Smooth muscle cell (in vitro differentiated cells): Measurements from ENCODE around the gene RSPH1. TPM values are rescaled to one million over a fixed set of nuclear protein-coding genes. Genes with fewer than 3 reads are reported as not detected.

ENCODE experiments used
- DNase-seq: peaks from one replicate; lab custom pipeline; 2025; ENCODE audit not compliant: unreplicated experiment; lab: John Stamatoyannopoulos, UW
- H2AFZ ChIP-seq: fragments of 200-600 bp; sonication (generic); 2 replicates; pipeline ENCODE4 v1.6.0; 2016; ENCODE audit warnings: antibody characterized with exemption, low read depth, mild to moderate bottlenecking
- H3F3A ChIP-seq: fragments of 200-600 bp; sonication (generic); 2 replicates; pipeline ENCODE4 v1.6.0; 2017; ENCODE audit warnings: antibody characterized with exemption, low read depth
- H3K27ac ChIP-seq: fragments of 200-600 bp; sonication (generic); 2 replicates; pipeline ENCODE4 v1.5.1; 2016; ENCODE audit warnings: low read depth, mild to moderate bottlenecking
- H3K27me3 ChIP-seq: fragments of 200-600 bp; sonication (generic); 2 replicates; pipeline ENCODE4 v1.6.1; 2016; ENCODE audit warnings: low read depth, mild to moderate bottlenecking
- H3K36me3 ChIP-seq: fragments of 200-600 bp; sonication (generic); 2 replicates; pipeline ENCODE4 v1.5.1; 2016; ENCODE audit warnings: low read depth
- H3K4me1 ChIP-seq: fragments of 200-600 bp; sonication (generic); 2 replicates; pipeline ENCODE4 v1.5.1; 2016; ENCODE audit warnings: low read depth
- H3K4me2 ChIP-seq: fragments of 200-600 bp; sonication (generic); 2 replicates; pipeline ENCODE4 v1.6.0; 2016; ENCODE audit warnings: mild to moderate bottlenecking
- H3K4me3 ChIP-seq: fragments of 200-600 bp; sonication (generic); 2 replicates; pipeline ENCODE4 v1.5.1; 2016; ENCODE audit warnings: mild to moderate bottlenecking
- H3K79me2 ChIP-seq: fragments of 200-600 bp; sonication (generic); 2 replicates; pipeline ENCODE4 v1.6.0; 2016; ENCODE audit warnings: low read depth, mild to moderate bottlenecking
- H3K9ac ChIP-seq: fragments of 200-600 bp; sonication (generic); 2 replicates; pipeline ENCODE4 v1.6.0; 2016; ENCODE audit warnings: low read depth
- H3K9me3 ChIP-seq: fragments of 200-600 bp; sonication (generic); replicated peaks from 2 replicates; pipeline ENCODE4 v1.5.1; 2016; ENCODE audit warnings: low read depth
- H4K20me1 ChIP-seq: fragments of 200-600 bp; sonication (generic); 2 replicates; pipeline ENCODE4 v1.6.0; 2016; ENCODE audit warnings: low read depth
- CTCF ChIP-seq: fragments of 200-600 bp; sonication (generic); IDR thresholded peaks from 2 replicates; pipeline ENCODE4 v1.5.1; 2017; ENCODE audit warnings: borderline replicate concordance, mild to moderate bottlenecking, antibody characterized with exemption; ENCODE audit not compliant: insufficient read depth, poor library complexity, severe bottlenecking
- WGBS: methylation state at CpG from one replicate; pipeline ENCODE4 v1.1.7; 2016; ENCODE audit warnings: low lambda C conversion rate; 5-methylcytosine and 5-hydroxymethylcytosine counted together
- polyA plus RNA-seq: library from polyadenylated mRNA; unstranded; fragments of >200 nt; fragmentation: Nextera tagmentation; extraction: Ambion mirVana; gene quantifications from 2 replicates; pipeline ENCODE4 v1.2.1, GENCODE V29; 2016
- total RNA-seq: library from RNA; depleted of rRNA; stranded (reverse); fragments of >200 nt; gene quantifications from 2 replicates; pipeline ENCODE4 v1.2.3, GENCODE V29; 2014

Gene RSPH1
- total and polyA plus RNA-seq, 2 experiments from 2014 or later = 0.16 TPM; not detected in 1

- Histone ChIP-seq H4K20me1 (no peaks in the 10 kb centered on the region), H3K9ac (no peak overlapping the region), H3K36me3 (no peaks in the 10 kb centered on the region), H3K4me2 (no peak overlapping the region), H3K27me3 (no peaks in the 10 kb centered on the region), H3K79me2 (no peaks in the 10 kb centered on the region), H3K27ac (no peak overlapping the region), H3K4me1 (no peaks in the 10 kb centered on the region), H2AFZ (no peak overlapping the region), H3K4me3 (no peak overlapping the region), H3K9me3 (no peaks in the 10 kb centered on the region), H3F3A (no peaks in the 10 kb centered on the region)
- TF ChIP-seq CTCF = no peak
- WGBS = 94% methylated on average over 4 of the region's 4 CpGs
- DNase-seq = no peak
These were observed 6.0 kb downstream of the RSPH1 start for GRCh38 chr21:42489991-42490390.

- no peaks in the 10 kb centered on the region for H3K4me1 ChIP-seq
- no peaks in the 10 kb centered on the region for H3K79me2 ChIP-seq
- H2AFZ ChIP-seq = no peak overlapping the region
- DNase-seq = no peak
- no peak overlapping the region for H3K9ac ChIP-seq
- no peaks in the 10 kb centered on the region for H3K9me3 ChIP-seq
- no peak overlapping the region for H3K4me3 ChIP-seq
- no peaks in the 10 kb centered on the region for H3F3A ChIP-seq
- no peak for TF ChIP-seq CTCF
- H3K36me3 ChIP-seq = no peaks in the 10 kb centered on the region
- no peaks in the 10 kb centered on the region for H4K20me1 ChIP-seq
- H3K27ac ChIP-seq = no peak overlapping the region
- H3K4me2 ChIP-seq = no peak overlapping the region
- 90% methylated on average over 2 of the region's 2 CpGs for WGBS
- no peaks in the 10 kb centered on the region for H3K27me3 ChIP-seq
These were observed 6.9 kb downstream of the RSPH1 start for GRCh38 chr21:42489006-42489563.

GRCh38 chr21:42486531-42486930, 9.5 kb downstream of the RSPH1 start:
- no peaks in the 10 kb centered on the region for H4K20me1 ChIP-seq
- H3K27me3 ChIP-seq = no peaks in the 10 kb centered on the region
- no peak overlapping the region for H3K27ac ChIP-seq
- no peaks in the 10 kb centered on the region for H3F3A ChIP-seq
- TF ChIP-seq CTCF = no peak
- no peak overlapping the region for H2AFZ ChIP-seq
- H3K4me1 ChIP-seq = no peaks in the 10 kb centered on the region
- H3K9ac ChIP-seq = no peak overlapping the region
- WGBS = 80% methylated on average over 5 of the region's 5 CpGs
- H3K4me2 ChIP-seq = no peak overlapping the region
- no peaks in the 10 kb centered on the region for H3K9me3 ChIP-seq
- no peaks in the 10 kb centered on the region for H3K79me2 ChIP-seq
- H3K36me3 ChIP-seq = no peaks in the 10 kb centered on the region
- DNase-seq = no peak
- no peak overlapping the region for H3K4me3 ChIP-seq

- Histone ChIP-seq H3K4me2 (no peak overlapping the region), H3K27me3 (no peaks in the 10 kb centered on the region), H3K27ac (no peak overlapping the region), H3K4me3 (no peak overlapping the region), H3K9ac (no peak overlapping the region), H2AFZ (no peak overlapping the region), H3F3A (no peaks in the 10 kb centered on the region), H3K9me3 (no peaks in the 10 kb centered on the region), H3K4me1 (no peaks in the 10 kb centered on the region), H3K79me2 (no peaks in the 10 kb centered on the region), H3K36me3 (no peaks in the 10 kb centered on the region), H4K20me1 (no peaks in the 10 kb centered on the region)
- no peak for DNase-seq
- TF ChIP-seq CTCF = no peak
- WGBS = 76% methylated on average over 6 of the region's 6 CpGs
These were observed 10.0 kb downstream of the RSPH1 start for GRCh38 chr21:42486072-42486471.
